NCI-H2107 treated with DMSO at 0.1 percent for 48 hours (cell line): ENCODE measurements around the gene TGFBR2.

ENCODE experiments used
- DNase-seq: peaks from one replicate; lab custom pipeline; 2025; ENCODE audit not compliant: unreplicated experiment; lab: John Stamatoyannopoulos, UW

Gene TGFBR2

GRCh38 chr3:30708472-30708871, 102.1 kb downstream of the TGFBR2 start:
- no peak for DNase-seq

- no peak for DNase-seq
Measured at GRCh38 chr3:30710017-30710416, 103.6 kb downstream of the TGFBR2 start.

GRCh38 chr3:30711151-30711550, 104.8 kb downstream of the TGFBR2 start:
- DNase-seq, result no peak

GRCh38 chr3:30711867-30712266, 105.5 kb downstream of the TGFBR2 start:
- no peak for DNase-seq

GRCh38 chr3:30712991-30713390, 106.6 kb downstream of the TGFBR2 start:
- no peak for DNase-seq

GRCh38 chr3:30713885-30714503, 107.6 kb downstream of the TGFBR2 start:
- no peak for DNase-seq

- no peak for DNase-seq
Measured at GRCh38 chr3:30719536-30719935, 113.1 kb downstream of the TGFBR2 start.

- DNase-seq, result no peak
Measured at GRCh38 chr3:30720586-30721313, 114.3 kb downstream of the TGFBR2 start.

- DNase-seq, result no peak
Measured at GRCh38 chr3:30721314-30721634, 114.9 kb downstream of the TGFBR2 start.

GRCh38 chr3:30723211-30723610, 116.8 kb downstream of the TGFBR2 start:
- no peak for DNase-seq

GRCh38 chr3:30724863-30725262, 118.5 kb downstream of the TGFBR2 start:
- no peak for DNase-seq

GRCh38 chr3:30728143-30728542, 121.7 kb downstream of the TGFBR2 start:
- no peak for DNase-seq

- DNase-seq, result no peak
Measured at GRCh38 chr3:30729512-30729911, 123.1 kb downstream of the TGFBR2 start.

GRCh38 chr3:30729936-30730335, 123.5 kb downstream of the TGFBR2 start:
- no peak for DNase-seq

GRCh38 chr3:30730967-30731366, 124.6 kb downstream of the TGFBR2 start:
- no peak for DNase-seq

GRCh38 chr3:30733209-30733608, 126.8 kb downstream of the TGFBR2 start:
- DNase-seq, result no peak

GRCh38 chr3:30733696-30734095, 127.3 kb downstream of the TGFBR2 start:
- DNase-seq, result no peak

GRCh38 chr3:30737743-30738499, 131.5 kb downstream of the TGFBR2 start:
- DNase-seq, result no peak

GRCh38 chr3:30738605-30739004, 132.2 kb downstream of the TGFBR2 start:
- no peak for DNase-seq

GRCh38 chr3:30741889-30742288, 135.5 kb downstream of the TGFBR2 start:
- DNase-seq, result no peak

GRCh38 chr3:30742796-30743619, 136.6 kb downstream of the TGFBR2 start:
- no peak for DNase-seq
